ENCODE data around the gene INTS14.
"Not testable (repeated sequence)": the region's sequence is repeated elsewhere in the genome, so short reads cannot be mapped to it uniquely, and the experiment has no call there.

The INTS14 gene

GRCh38 chr15:65631503-65631902, 20.6 kb upstream of the INTS14 start:
- no peak for DNase-seq (ENCODE audit: low read depth in 2 of 2)

GRCh38 chr15:65630760-65631159, 19.8 kb upstream of the INTS14 start:
- no peak for DNase-seq (ENCODE audit: low read depth in 2 of 2)

DNA sequence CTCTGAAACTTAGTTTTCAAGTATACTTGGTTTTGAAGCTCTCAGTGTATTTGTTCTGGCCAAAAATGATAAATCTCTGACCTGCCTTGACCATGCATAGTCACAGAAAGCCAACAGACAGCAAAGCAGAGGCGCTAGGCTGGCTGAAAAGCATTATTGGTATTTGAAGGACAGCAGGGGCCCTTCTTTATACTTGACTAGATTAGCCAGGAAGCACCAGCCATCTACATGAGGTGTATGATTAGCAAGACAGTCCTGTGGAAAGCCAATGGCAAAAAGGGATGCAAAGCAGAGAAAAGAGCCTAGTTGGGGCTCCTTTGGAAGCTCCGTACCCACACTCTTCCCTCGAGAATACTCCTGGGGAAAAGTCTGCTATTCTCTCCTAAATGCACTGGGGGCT, 18.6 kb upstream of the INTS14 start:
- no peak for DNase-seq (ENCODE audit: low read depth in 2 of 2)

GRCh38 chr15:65626856-65627255, 15.9 kb upstream of the INTS14 start:
- DNase-seq (ENCODE audit: low read depth in 2 of 2), result no peak

GRCh38 chr15:65623103-65623502, 12.2 kb upstream of the INTS14 start:
- DNase-seq (ENCODE audit: low read depth in 2 of 2), result no peak

DNA sequence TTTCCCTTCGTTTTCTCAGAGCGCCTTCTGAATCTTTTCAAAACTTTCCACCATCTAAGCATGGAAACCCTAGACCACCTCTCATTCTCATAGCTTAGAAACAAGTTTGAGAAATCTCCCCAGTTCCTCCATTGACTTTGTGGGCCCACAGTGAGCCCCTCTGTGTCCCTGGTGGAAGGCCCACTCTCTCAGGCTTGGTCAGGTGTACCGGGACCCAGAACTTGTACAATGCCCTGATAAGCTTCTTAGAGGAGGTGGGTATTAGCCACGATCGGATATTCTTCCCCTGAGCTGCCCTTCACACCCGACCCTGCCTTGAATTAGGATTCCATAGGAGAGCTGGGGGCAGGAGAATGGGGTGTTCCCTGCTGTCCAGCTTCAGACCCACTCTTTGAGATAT, 10.7 kb upstream of the INTS14 start, which contains the start of gene SLC24A1:
SLC24A1 (plus strand) TSS at position 301 of the 400 bp plus-strand sequence. CDS start 2,143 bp downstream, outside the sequence.
- no peak for DNase-seq (ENCODE audit: low read depth in 2 of 2)

GRCh38 chr15:65620833-65621232, 9.9 kb upstream of the INTS14 start:
- DNase-seq (ENCODE audit: low read depth in 2 of 2), result no peak

GRCh38 chr15:65619626-65620290, 8.8 kb upstream of the INTS14 start:
- DNase-seq (ENCODE audit: low read depth in 2 of 2), result no peak

- no peak for DNase-seq (ENCODE audit: low read depth in 2 of 2)
Measured at GRCh38 chr15:65618560-65619109, 7.7 kb upstream of the INTS14 start.

- not testable (repeated sequence) for DNase-seq (ENCODE audit: low read depth in 2 of 2)
Measured at GRCh38 chr15:65615887-65616286, 5.0 kb upstream of the INTS14 start.

DNA sequence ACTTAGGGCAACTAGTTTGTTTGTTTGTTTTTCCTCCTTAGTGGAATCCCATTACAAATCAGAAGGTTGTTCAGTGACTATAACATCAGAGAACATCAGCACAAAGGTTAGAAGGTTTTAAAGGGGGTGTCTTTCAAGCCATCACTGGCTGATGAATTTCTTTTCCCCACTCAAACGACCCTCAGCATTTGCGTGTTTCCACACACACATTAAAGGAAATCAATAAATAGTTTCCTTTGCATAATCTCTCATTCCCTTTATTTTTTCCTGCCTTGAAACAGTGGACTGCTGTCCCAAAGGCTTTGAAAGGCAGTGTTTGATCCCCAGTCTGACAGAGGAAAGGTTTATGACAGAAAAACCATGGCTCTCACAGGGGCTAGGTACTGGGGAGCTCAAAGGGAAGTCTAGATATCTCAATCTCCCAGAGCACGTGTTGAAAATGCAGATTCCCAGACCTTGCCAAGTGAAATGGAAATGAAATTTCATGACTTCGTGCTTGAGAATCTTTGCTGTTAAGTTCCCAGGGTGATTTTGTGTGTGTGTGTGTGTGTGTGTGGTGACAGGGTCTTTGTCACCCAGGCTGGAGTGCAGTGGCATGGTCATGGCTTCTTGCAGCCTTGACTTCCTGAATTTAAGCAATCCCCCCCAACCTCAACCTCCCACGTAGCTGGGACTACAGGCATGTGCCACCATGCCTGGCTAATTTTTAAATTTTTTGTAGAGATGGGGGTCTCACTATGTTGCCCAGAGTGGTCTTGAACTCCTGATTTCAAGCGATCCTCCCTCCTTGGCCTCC, 2.2 kb upstream of the INTS14 start:
- no peak for DNase-seq (ENCODE audit: low read depth in 2 of 2)

DNA sequence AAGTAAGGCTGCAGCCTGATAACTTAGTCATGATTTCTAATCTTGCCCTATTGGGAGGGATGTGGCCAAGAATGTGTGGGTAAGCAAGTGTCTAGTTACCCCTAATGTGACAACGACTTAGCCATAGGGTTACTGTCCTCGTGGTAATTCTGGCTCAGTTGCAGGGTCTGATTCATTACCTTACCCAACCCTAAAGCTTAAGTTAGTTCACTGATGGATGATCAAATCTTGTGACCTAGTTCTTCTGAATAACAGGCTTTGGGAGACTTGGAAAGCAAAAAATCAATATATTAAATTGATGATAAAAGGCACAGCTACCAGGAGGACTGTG, 1.6 kb upstream of the INTS14 start:
- DNase-seq (ENCODE audit: low read depth in 2 of 2), result no peak

DNA sequence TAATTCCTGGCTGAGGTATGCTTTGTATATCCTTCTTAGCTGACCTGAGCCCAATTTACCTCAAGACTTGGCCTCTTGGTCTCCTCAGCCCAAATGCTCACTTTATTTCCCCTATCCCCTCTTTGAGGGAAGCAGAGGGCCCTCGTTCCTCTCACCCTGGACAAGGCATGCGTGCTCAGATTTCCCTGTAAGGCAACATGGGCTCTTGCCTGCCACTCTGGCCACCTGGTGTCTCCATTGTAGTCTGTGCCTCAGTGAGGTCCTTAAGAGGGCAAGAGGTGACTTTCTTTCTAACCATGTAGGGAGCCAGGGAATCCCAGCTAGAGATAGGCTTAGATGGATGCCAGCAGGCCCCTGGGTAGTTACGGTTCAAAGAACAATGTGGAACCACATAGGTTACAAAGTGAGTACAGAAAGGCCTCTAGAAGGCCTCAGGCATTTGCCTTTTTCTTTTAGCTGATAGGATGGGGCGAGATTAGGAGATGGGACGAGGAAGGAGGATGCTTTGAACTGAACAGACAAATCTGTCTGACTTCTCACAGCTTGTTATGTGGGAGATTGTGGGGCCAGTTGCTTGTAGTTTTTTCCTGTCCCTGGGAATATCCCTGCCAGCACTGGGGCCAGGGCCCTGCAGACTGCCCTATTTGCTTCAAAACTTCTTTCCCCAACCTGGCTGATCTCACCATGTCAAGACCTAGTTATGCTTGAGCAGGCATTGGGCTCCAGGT, 1.1 kb upstream of the INTS14 start:
- DNase-seq (ENCODE audit: low read depth in 2 of 2), result no peak

GRCh38 chr15:65603559-65603958, 7.4 kb downstream of the INTS14 start:
- DNase-seq (ENCODE audit: low read depth in 2 of 2), result no peak

GRCh38 chr15:65603134-65603533, 7.8 kb downstream of the INTS14 start:
- no peak for DNase-seq (ENCODE audit: low read depth in 2 of 2)

- DNase-seq (ENCODE audit: low read depth in 2 of 2), result no peak
Measured at GRCh38 chr15:65599677-65600076, 11.3 kb downstream of the INTS14 start.

DNA sequence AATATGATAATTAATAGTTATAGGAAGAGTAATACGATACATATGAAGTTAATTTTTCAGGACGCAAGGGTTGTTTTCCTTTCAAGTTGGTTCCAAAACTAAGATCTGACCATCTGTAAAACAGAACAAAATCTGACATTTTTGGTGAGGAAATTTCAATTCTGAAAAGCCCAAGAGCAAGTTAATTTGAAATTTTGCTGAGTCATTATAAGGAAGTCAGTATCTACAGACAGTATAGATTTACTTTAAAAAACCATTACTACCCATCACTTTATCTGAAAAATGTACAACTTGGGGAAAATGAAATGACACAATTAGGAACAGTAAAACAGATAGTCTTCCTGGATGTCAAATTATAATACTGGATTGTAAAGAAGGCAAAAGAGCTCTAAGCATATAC, 12.5 kb downstream of the INTS14 start:
- no peak for DNase-seq (ENCODE audit: low read depth in 2 of 2)

GRCh38 chr15:65595960-65596359, 15.0 kb downstream of the INTS14 start:
- DNase-seq (ENCODE audit: low read depth in 2 of 2), result no peak

GRCh38 chr15:65587094-65587493, 23.8 kb downstream of the INTS14 start:
- DNase-seq (ENCODE audit: low read depth in 2 of 2), result no peak

DNA sequence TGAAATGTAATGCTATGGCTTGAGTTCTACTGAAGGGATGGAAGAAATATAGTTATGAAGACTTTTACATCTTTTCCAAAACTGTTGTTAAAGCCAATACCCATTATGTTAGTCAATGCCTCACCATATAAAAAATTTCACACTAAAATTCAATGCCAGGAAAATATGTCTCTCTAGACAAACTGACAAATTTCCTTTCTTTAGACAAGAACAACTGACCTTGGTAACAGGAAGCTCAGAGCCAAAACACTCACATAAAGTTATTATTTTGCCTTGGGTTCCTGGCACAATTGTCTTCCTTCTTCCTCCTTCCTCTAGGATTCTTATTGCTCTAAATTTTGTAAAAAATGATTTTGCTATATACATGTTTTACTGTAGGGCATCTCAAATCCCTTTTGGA, 26.7 kb downstream of the INTS14 start:
- DNase-seq (ENCODE audit: low read depth in 2 of 2), result no peak

DNA sequence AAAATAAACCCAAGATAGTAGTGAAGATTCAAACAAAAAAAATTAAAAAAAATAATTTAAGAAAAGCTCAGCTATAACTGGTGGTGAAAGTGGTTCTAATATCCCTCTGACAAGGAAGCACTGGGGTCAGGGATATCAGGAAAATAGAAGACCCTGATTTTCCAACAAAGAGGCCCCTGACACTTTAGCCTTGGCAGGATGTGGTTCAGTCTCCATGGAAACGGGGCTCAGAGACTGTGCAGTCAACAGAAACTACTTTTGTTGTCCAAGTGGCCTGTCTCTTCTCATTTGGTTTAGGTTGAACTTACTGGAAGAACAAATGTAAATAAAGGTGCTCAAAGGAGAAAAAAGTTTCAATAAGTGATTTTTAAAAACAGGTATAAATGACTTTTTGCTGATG, 27.2 kb downstream of the INTS14 start:
- peak in 1 of 2 donors; percentile 11 for DNase-seq (ENCODE audit: low read depth in 2 of 2)

GRCh38 chr15:65580287-65580686, 30.6 kb downstream of the INTS14 start:
- DNase-seq (ENCODE audit: low read depth in 2 of 2), result no peak

All from stimulated activated CD4-positive, alpha-beta T cell treated with anti-CD3 and anti-CD28 coated beads, Interleukin-4, amount 100 ng/mL, for 48 hours (primary cell).